ENCODE measurements around the gene TAS2R20.
A peak's percentile ranks its signal among the peaks of the same experiment; 100 is the strongest.

The TAS2R20 gene

DNA sequence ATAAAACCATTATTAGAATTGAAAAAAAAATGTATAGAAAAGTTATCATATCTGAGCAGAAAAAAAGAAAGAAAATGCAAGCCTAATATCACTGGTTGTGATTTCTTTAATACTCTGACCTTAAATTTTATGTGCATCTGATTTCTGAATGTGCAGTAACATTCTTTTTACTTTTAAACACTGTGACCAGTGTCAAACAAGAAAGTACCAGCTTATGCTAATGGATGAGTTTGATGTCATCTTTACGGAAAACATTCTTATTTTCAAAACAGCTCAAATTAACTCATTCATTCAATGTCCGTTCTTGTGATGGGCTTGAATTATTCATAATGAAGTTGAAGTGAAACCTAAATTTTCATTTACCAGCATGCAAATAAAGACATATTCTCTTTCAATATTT is 11.3 kb downstream of the TAS2R20 start, which contains the start of gene TAS2R50:
TSS of gene TAS2R50 (minus strand) at position 101 of the 400 bp plus-strand sequence. CDS start at position 49, 52 bp downstream.
- H3K36me3 Mint-ChIP-seq = peaks cover 12% of the 10 kb centered on the region
- no peak within 1 kb of the TSS for H3K4me3 Mint-ChIP-seq
- peaks cover 13% of the 10 kb centered on the region for H3K27me3 Mint-ChIP-seq
- peaks cover 21% of the 10 kb centered on the region for H3K4me1 Mint-ChIP-seq
- no peak for DNase-seq
- no peak within 1 kb of the TSS for H3K27ac Mint-ChIP-seq
- peaks cover 6% of the 10 kb centered on the region for H3K9me3 Mint-ChIP-seq
- CTCF ChIA-PET = no interaction called here

DNA sequence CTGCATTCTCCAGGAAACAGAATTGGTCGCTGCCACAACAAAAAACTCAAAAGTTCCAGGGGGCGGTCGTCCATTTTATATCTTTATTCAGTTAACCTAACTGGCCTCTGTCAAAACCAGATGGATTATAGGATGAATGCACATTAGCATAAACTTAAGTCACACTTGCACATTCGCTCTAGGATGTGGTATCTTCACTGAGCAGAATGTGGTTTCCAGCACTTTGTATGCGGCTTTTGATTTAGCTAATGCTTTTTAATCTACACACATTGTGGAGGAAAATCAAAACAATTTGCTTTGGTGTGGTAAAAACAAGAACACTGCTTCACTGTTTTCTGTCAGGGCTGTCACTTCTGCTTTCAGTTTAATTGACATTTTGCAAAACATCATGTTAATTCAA is 15.9 kb downstream of the TAS2R20 start:
- DNase-seq = peak; percentile 73
- peaks cover 4% of the 10 kb centered on the region for H3K36me3 Mint-ChIP-seq
- H3K4me1 Mint-ChIP-seq = peaks cover 24% of the 10 kb centered on the region
- no peak overlapping the region for H3K27ac Mint-ChIP-seq
- no peak overlapping the region for H3K4me3 Mint-ChIP-seq
- peaks cover 31% of the 10 kb centered on the region for H3K27me3 Mint-ChIP-seq
- CTCF ChIA-PET = no interaction called here
- no peaks in the 10 kb centered on the region for H3K9me3 Mint-ChIP-seq

DNA sequence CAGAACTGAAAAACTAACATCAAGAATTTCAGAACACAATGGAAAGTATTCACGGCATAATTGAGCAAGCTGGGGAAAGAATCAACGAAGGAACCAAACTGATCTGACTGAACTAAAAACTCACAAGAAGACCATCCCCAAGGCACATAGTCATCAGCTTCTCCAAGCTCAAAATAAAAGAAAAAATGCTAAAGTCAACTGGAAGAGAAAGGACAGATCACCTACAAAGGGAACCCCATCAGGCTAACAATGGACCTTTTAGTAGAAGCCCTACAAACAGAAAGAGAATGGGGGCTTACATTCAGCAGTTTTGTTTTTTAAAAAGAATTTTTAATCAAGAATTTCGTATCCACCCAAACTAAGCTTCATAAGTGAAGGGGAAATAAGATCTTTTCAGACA is 23.1 kb downstream of the TAS2R20 start:
- no peak for DNase-seq
- Mint-ChIP-seq H3K27ac (no peak overlapping the region), H3K36me3 (no peaks in the 10 kb centered on the region), H3K4me3 (no peak overlapping the region), H3K27me3 (peaks cover 21% of the 10 kb centered on the region), H3K9me3 (no peaks in the 10 kb centered on the region), H3K4me1 (no peaks in the 10 kb centered on the region)
- CTCF ChIA-PET = no interaction called here

DNA sequence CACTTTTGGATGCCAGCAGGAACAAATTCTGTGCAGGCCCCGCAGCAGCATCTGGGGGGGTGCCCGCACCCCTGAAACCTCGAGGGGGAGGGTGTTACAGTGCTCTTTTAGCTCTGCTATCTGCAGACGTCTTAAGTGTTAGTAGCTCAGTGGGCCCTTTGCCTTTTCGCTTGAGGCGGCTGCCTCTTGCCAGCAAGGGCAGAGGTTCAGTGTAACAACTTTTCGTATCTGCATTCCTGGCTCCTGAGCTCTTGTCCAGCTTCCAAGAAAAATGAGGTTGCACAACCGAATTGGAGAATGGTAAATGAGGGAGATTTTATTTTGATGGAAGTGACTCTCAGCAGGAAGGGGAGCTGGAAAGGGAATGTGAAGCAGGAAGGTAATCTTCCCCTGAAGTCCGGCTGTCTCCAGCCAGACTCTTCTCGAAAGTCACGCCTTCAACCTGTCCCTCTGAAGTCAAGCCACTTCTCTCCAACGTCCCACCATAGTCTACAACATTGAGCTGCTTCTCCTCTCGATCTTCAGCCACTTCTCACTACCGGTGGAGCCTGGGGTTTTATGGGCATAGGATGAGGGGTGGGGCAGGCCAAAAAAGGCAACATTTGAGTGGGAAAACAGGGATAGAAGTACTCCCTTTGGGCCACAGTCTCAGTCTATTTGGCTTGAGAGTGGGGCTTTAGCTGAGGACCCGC is 29.2 kb downstream of the TAS2R20 start:
- Mint-ChIP-seq H3K27ac (no peak overlapping the region), H3K4me3 (no peak overlapping the region), H3K9me3 (no peaks in the 10 kb centered on the region), H3K36me3 (no peaks in the 10 kb centered on the region), H3K27me3 (no peaks in the 10 kb centered on the region), H3K4me1 (no peaks in the 10 kb centered on the region)
- no peak for DNase-seq
- CTCF ChIA-PET = no interaction called here

DNA sequence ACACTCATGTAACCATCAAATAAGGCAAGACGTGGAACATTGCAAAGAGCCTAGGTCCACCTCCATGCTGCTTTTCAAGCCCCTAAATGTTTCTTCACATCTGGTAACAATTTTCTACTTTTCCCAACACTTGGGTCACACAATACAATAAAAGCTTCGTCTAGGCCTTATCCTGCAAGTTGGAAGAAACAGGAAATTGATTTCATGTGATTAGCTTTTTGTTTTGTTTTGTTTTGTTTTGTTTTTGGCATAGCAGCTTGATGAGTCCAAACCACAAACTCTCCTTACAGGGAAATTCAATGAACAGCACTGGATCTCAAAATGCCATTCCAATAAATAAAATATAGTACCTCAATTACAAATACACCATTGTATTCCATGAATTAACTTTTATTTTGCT is 30.7 kb downstream of the TAS2R20 start:
- Mint-ChIP-seq H3K27ac (no peak overlapping the region), H3K4me1 (no peaks in the 10 kb centered on the region), H3K4me3 (no peak overlapping the region), H3K27me3 (no peaks in the 10 kb centered on the region), H3K9me3 (no peaks in the 10 kb centered on the region), H3K36me3 (no peaks in the 10 kb centered on the region)
- CTCF ChIA-PET = no interaction called here
- DNase-seq = no peak

DNA sequence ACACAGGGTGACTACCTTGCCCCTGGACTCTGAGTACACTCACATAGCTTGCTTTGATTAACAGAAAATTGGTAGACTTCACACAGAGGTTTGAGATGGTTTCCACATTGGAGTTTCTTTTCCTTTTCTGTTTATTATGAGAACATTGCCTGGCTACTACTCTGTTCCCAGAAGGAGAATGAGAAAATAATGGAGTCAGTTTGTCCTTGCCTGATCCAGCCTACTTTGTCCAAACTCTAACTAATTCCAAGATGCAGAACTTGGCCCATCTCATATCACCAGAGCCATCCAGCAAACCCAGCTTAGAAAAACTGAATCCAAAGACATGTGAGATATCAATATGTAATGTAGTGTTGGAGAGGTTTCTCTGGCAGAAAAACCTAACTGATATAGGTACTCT is 31.8 kb downstream of the TAS2R20 start:
- H3K27me3 Mint-ChIP-seq = no peaks in the 10 kb centered on the region
- H3K4me1 Mint-ChIP-seq = peaks cover under 1% of the 10 kb centered on the region
- CTCF ChIA-PET = no interaction called here
- H3K36me3 Mint-ChIP-seq = peaks cover 1% of the 10 kb centered on the region
- H3K27ac Mint-ChIP-seq = no peak overlapping the region
- no peak for DNase-seq
- no peak overlapping the region for H3K4me3 Mint-ChIP-seq
- no peaks in the 10 kb centered on the region for H3K9me3 Mint-ChIP-seq

DNA sequence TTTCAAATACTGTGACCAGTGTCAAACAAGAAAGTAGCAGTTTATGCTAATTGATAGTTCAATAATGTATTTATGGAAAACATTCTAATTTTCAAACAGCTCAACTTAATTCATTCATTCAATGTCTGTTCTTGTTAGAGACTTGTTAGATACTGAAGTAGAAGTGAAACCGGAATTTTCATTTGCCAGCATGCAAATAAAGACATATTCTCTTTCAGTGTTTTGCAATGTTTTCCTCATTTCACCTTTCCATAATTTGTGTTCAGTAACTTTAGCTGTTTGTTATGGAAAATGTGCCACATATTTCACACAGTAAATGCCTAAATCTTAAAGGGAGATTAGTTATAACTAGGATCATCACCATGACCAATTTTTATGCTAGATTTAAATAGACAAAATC is 32.6 kb downstream of the TAS2R20 start:
- DNase-seq = no peak
- no peak overlapping the region for H3K4me3 Mint-ChIP-seq
- H3K9me3 Mint-ChIP-seq = no peaks in the 10 kb centered on the region
- no peak overlapping the region for H3K27ac Mint-ChIP-seq
- H3K36me3 Mint-ChIP-seq = peaks cover 1% of the 10 kb centered on the region
- H3K27me3 Mint-ChIP-seq = no peaks in the 10 kb centered on the region
- H3K4me1 Mint-ChIP-seq = peaks cover 8% of the 10 kb centered on the region
- CTCF ChIA-PET = no interaction called here

DNA sequence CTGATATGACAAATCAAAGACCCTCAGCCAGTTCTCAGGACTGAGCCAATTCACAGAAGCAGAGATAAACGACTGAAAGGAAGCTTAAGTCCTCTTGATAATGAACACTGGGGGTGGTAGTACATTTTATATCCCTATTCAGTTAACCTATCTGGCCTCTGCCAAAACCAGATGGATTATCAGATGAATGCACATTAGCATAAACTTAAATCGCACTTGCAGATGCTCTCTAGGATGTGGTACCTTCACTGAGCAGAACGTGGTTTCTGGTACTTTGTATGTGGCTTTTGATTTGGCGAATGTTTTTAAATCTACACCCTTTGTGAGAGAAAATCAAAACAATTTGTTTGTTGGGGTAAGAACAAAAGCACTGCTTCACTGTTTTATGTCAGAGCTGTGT is 37.9 kb downstream of the TAS2R20 start:
- H3K36me3 Mint-ChIP-seq = peaks cover 7% of the 10 kb centered on the region
- DNase-seq = no peak
- H3K4me3 Mint-ChIP-seq = no peak overlapping the region
- H3K4me1 Mint-ChIP-seq = peaks cover 22% of the 10 kb centered on the region
- no peak overlapping the region for H3K27ac Mint-ChIP-seq
- H3K27me3 Mint-ChIP-seq = no peaks in the 10 kb centered on the region
- CTCF ChIA-PET = interaction anchor here (0.6 kb wide), 1 partner anchor 239 kb away, joined by 3 read pairs; no protein-coding TSS in a partner anchor
- peaks cover 2% of the 10 kb centered on the region for H3K9me3 Mint-ChIP-seq

DNA sequence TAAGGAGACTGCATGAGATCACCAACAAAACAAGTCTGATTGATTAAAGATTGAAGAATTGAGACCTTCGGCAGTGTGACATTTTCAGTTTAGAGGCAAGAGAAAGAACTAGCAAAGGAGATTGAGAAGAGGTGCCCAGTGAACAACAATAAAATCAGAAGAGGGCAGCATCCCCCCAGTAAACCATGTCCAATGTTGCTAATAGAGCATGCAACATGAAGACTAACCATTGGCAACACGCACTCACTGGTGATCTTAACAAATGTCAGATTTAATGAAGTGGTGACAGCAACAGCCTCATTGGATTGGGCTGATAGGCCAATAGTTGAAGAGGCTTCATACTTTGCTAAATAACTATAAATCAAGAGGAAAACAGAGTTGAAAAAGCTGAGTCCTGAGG is 38.3 kb downstream of the TAS2R20 start:
- Mint-ChIP-seq H3K9me3 (peaks cover 5% of the 10 kb centered on the region), H3K27ac (no peak overlapping the region), H3K4me3 (no peak overlapping the region), H3K4me1 (peaks cover 22% of the 10 kb centered on the region), H3K27me3 (no peaks in the 10 kb centered on the region), H3K36me3 (peaks cover 8% of the 10 kb centered on the region)
- CTCF ChIA-PET = interaction anchor here (0.6 kb wide), 1 partner anchor 240 kb away, joined by 3 read pairs; no protein-coding TSS in a partner anchor
- DNase-seq = no peak

DNA sequence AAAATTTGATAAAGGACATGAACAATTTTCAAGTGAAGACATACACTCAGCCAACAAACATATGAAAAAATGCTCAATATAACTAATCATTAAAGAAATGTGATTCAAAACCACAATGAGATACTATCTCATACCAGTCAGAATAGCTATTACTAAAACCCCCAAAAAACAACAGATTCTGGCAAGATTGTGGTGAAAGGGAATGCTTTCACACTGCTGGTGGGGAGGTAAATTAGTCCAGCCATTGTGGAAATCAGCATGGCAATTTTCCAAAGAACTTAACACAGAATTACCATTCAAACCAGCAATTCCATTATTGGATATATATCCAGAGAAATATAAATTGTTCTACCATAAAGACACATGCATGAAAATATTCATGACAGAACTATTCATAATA is 40.4 kb downstream of the TAS2R20 start:
- CTCF ChIA-PET = no interaction called here
- no peak for DNase-seq
- H3K4me1 Mint-ChIP-seq = peaks cover 25% of the 10 kb centered on the region
- H3K4me3 Mint-ChIP-seq = no peak overlapping the region
- no peak overlapping the region for H3K27ac Mint-ChIP-seq
- H3K36me3 Mint-ChIP-seq = peaks cover 8% of the 10 kb centered on the region
- H3K27me3 Mint-ChIP-seq = no peaks in the 10 kb centered on the region
- peaks cover 7% of the 10 kb centered on the region for H3K9me3 Mint-ChIP-seq

DNA sequence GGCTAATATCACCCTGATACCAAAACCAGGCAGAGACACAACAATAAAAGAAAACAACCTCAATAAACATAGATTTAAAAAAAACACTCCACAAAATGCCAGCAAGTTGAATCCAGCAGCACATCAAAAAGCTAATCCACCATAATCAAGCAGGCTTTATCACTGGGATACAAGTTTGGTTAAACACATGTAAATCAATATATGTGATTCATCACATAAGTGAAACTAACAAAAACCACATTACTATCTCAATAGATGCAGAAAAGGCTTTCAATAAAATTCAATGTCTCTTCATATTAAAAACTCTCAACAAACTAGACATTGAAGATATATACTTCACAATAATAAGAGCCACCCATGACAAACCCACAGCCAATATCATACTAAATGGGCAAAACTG is 42.0 kb downstream of the TAS2R20 start:
- H3K4me3 Mint-ChIP-seq = no peak overlapping the region
- H3K27me3 Mint-ChIP-seq = no peaks in the 10 kb centered on the region
- H3K36me3 Mint-ChIP-seq = peaks cover 6% of the 10 kb centered on the region
- H3K27ac Mint-ChIP-seq = no peak overlapping the region
- CTCF ChIA-PET = no interaction called here
- peaks cover 22% of the 10 kb centered on the region for H3K4me1 Mint-ChIP-seq
- DNase-seq = no peak
- peaks cover 7% of the 10 kb centered on the region for H3K9me3 Mint-ChIP-seq

DNA sequence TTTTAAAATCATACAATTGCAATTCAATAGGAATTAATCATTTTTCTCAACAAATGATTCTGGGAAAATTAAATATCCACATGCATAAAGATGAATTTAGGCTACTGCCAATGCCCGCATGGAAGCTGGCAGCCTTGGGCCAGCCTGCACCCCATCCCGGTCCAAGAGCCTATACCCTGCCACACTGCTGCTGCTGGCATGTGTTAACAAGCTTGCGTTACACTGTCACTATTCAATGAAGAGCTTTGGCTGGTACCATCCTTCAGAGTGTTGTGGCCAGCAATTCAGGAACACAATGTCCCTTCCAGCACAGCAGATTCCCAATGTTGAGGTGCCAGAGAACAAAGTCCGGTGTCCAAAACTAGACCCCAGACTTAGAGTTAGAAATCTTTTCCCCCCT is 45.5 kb downstream of the TAS2R20 start:
- Mint-ChIP-seq H3K4me3 (no peak overlapping the region), H3K36me3 (peaks cover 8% of the 10 kb centered on the region), H3K4me1 (peaks cover 8% of the 10 kb centered on the region), H3K27ac (no peak overlapping the region), H3K9me3 (peaks cover 16% of the 10 kb centered on the region), H3K27me3 (no peaks in the 10 kb centered on the region)
- no peak for DNase-seq
- CTCF ChIA-PET = no interaction called here

Data from activated naive CD4-positive, alpha-beta T cell treated with anti-CD3 and anti-CD28 coated beads, Interleukin-2, amount 10 ng/mL, durations not matched to agents 7 days and 5 days (primary cell).